ENCODE data around the gene RLN1. TPM values are rescaled to one million over a fixed set of nuclear protein-coding genes. Genes with fewer than 3 reads are reported as not detected.

RLN1 gene
- total and polyA plus RNA-seq, 10 of the 15 experiments (the other 5 are each of a cell fraction or from before 2014, with no cell fraction given) = 0.80 to 2.8 (median 1.9) TPM

DNA sequence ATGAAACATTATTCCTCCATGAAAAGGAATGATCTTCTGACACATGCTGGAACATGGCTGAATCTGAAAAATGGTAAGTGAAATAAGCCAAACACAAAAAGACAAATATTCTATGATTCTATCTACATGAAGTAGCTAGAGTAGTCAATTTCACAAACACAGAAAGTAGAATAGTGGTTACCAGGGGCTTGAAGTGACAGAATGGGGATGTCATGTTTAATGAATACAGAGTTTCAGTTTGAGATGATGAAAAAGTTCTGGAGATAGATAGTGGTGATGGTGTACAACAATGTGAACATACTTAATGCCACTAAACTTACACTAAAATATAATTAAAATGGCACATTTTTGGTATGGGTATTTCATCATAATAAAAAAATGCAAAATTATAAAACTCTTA, 53.4 kb downstream of the RLN1 start:
- intact Hi-C loops (cut with micrococcal nuclease; ENCODE audit: unreplicated experiment) = no loop called here
- H3K36me3 ChIP-seq (ENCODE audit: control insufficient read depth in 2 of 2, insufficient read depth in 2 of 2, low read length in 1 of 2) = no peaks in the 10 kb centered on the region
- no peaks in the 10 kb centered on the region for H3K79me2 ChIP-seq (ENCODE audit: control insufficient read depth, insufficient read depth, low read length)
- no TSS peak for BruUV-seq (replicated peaks)
- no peak overlapping the region for H3K27ac ChIP-seq (ENCODE audit: control insufficient read depth, insufficient read depth)
- ChIA-PET RAD21 (ENCODE audit: unreplicated experiment) (no interaction called here), SMC1A (ENCODE audit: uncharacterized antibody, unreplicated experiment) (no interaction called here), CTCF (no interaction called here), POLR2A (no interaction called here)
- H4K20me1 ChIP-seq (ENCODE audit: control insufficient read depth, insufficient read depth) = no peaks in the 10 kb centered on the region
- H3K9me3 ChIP-seq (replicated peaks; ENCODE audit: control insufficient read depth, insufficient read depth, low read length) = no peaks in the 10 kb centered on the region
- H3K4me2 ChIP-seq (ENCODE audit: control insufficient read depth, insufficient read depth) = no peak overlapping the region
- H2AFZ ChIP-seq (ENCODE audit: control insufficient read depth, low read depth, low read length) = no peak overlapping the region
- no peaks in the 10 kb centered on the region for H3K4me1 ChIP-seq (ENCODE audit: control insufficient read depth, insufficient read depth, low read length)
- H3K4me3 ChIP-seq = no peak overlapping the region
- DNase-seq (ENCODE audit: low read depth, low spot score) (no peak), FAIRE-seq (no peak), ATAC-seq (peak; percentile 52)
- H3K27me3 ChIP-seq (replicated peaks in 1 of 2; ENCODE audit: control insufficient read depth in 2 of 2, insufficient read depth in 2 of 2, low read length in 1 of 2) = no peaks in the 10 kb centered on the region
- in situ Hi-C loops (cut with MboI) = no loop called here
- H3K9ac ChIP-seq (ENCODE audit: control insufficient read depth, insufficient read depth, low read length) = no peak overlapping the region
- TF ChIP-seq, protein P1, sequence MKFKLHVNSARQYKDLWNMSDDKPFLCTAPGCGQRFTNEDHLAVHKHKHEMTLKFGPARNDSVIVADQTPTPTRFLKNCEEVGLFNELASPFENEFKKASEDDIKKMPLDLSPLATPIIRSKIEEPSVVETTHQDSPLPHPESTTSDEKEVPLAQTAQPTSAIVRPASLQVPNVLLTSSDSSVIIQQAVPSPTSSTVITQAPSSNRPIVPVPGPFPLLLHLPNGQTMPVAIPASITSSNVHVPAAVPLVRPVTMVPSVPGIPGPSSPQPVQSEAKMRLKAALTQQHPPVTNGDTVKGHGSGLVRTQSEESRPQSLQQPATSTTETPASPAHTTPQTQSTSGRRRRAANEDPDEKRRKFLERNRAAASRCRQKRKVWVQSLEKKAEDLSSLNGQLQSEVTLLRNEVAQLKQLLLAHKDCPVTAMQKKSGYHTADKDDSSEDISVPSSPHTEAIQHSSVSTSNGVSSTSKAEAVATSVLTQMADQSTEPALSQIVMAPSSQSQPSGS (IDR thresholded peaks at IDR 0.05; ENCODE audit: low read length) = no peak
- TF ChIP-seq ZNF24 (IDR thresholded peaks at IDR 0.05) (no peak), JUND (IDR thresholded peaks at IDR 0.05; ENCODE audit: low read depth, low read length) (no peak), NR2C2 (IDR thresholded peaks at IDR 0.05; ENCODE audit: borderline replicate concordance, control insufficient read depth, insufficient read length, low read depth) (no peak), MTA3 (IDR thresholded peaks at IDR 0.05; ENCODE audit: borderline replicate concordance, low read length) (no peak), RAD21 (IDR thresholded peaks at IDR 0.05; ENCODE audit: insufficient read depth, low read depth, low read length) (no peak), RBBP5 (conservative IDR thresholded peaks at IDR 0.05) (no peak), BCL11A (IDR thresholded peaks at IDR 0.05; ENCODE audit: low read depth, low read length) (no peak), SIN3A (IDR thresholded peaks at IDR 0.05; ENCODE audit: low read depth, low read length) (no peak), SRF (IDR thresholded peaks at IDR 0.05; ENCODE audit: low read depth in 2 of 2, low read length in 2 of 2) (no peak), MEF2A (IDR thresholded peaks at IDR 0.05; ENCODE audit: insufficient read depth, low read depth, low read length) (no peak)
- TF ChIP-seq, protein P2, sequence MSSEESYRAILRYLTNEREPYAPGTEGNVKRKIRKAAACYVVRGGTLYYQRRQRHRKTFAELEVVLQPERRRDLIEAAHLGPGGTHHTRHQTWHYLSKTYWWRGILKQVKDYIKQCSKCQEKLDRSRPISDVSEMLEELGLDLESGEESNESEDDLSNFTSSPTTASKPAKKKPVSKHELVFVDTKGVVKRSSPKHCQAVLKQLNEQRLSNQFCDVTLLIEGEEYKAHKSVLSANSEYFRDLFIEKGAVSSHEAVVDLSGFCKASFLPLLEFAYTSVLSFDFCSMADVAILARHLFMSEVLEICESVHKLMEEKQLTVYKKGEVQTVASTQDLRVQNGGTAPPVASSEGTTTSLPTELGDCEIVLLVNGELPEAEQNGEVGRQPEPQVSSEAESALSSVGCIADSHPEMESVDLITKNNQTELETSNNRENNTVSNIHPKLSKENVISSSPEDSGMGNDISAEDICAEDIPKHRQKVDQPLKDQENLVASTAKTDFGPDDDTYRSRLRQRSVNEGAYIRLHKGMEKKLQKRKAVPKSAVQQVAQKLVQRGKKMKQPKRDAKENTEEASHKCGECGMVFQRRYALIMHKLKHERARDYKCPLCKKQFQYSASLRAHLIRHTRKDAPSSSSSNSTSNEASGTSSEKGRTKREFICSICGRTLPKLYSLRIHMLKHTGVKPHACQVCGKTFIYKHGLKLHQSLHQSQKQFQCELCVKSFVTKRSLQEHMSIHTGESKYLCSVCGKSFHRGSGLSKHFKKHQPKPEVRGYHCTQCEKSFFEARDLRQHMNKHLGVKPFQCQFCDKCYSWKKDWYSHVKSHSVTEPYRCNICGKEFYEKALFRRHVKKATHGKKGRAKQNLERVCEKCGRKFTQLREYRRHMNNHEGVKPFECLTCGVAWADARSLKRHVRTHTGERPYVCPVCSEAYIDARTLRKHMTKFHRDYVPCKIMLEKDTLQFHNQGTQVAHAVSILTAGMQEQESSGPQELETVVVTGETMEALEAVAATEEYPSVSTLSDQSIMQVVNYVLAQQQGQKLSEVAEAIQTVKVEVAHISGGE (CRISPR knock-in tag; IDR thresholded peaks at IDR 0.05) = no peak
- TF ChIP-seq, protein P3, sequence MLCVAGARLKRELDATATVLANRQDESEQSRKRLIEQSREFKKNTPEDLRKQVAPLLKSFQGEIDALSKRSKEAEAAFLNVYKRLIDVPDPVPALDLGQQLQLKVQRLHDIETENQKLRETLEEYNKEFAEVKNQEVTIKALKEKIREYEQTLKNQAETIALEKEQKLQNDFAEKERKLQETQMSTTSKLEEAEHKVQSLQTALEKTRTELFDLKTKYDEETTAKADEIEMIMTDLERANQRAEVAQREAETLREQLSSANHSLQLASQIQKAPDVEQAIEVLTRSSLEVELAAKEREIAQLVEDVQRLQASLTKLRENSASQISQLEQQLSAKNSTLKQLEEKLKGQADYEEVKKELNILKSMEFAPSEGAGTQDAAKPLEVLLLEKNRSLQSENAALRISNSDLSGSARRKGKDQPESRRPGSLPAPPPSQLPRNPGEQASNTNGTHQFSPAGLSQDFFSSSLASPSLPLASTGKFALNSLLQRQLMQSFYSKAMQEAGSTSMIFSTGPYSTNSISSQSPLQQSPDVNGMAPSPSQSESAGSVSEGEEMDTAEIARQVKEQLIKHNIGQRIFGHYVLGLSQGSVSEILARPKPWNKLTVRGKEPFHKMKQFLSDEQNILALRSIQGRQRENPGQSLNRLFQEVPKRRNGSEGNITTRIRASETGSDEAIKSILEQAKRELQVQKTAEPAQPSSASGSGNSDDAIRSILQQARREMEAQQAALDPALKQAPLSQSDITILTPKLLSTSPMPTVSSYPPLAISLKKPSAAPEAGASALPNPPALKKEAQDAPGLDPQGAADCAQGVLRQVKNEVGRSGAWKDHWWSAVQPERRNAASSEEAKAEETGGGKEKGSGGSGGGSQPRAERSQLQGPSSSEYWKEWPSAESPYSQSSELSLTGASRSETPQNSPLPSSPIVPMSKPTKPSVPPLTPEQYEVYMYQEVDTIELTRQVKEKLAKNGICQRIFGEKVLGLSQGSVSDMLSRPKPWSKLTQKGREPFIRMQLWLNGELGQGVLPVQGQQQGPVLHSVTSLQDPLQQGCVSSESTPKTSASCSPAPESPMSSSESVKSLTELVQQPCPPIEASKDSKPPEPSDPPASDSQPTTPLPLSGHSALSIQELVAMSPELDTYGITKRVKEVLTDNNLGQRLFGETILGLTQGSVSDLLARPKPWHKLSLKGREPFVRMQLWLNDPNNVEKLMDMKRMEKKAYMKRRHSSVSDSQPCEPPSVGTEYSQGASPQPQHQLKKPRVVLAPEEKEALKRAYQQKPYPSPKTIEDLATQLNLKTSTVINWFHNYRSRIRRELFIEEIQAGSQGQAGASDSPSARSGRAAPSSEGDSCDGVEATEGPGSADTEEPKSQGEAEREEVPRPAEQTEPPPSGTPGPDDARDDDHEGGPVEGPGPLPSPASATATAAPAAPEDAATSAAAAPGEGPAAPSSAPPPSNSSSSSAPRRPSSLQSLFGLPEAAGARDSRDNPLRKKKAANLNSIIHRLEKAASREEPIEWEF (IDR thresholded peaks at IDR 0.05; ENCODE audit: insufficient replicate concordance, low read depth, low read length) = no peak
